Measurements from ENCODE around the gene HMCES.

DNA sequence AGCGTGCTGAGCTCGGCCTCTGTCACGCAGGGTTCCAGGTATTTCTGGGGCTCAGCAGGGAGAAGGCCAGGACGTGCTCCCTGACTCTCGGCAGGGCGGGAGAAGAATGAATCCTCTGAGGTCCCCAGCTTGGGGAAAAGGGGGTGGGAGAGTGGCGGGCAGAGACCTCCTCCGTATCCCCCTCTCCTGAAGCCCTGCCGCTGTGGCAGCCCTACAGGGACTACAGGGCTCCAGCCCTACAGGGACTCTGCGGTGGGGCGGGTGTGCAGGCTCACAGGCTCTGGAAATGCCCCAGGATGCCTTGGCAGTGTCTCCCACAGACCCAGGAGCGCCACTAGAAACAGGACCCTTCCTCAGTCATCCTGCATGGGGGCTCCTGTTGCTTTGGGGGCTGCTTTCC lies 46.2 kb downstream of the HMCES start:
- TF ChIP-seq, protein P1, sequence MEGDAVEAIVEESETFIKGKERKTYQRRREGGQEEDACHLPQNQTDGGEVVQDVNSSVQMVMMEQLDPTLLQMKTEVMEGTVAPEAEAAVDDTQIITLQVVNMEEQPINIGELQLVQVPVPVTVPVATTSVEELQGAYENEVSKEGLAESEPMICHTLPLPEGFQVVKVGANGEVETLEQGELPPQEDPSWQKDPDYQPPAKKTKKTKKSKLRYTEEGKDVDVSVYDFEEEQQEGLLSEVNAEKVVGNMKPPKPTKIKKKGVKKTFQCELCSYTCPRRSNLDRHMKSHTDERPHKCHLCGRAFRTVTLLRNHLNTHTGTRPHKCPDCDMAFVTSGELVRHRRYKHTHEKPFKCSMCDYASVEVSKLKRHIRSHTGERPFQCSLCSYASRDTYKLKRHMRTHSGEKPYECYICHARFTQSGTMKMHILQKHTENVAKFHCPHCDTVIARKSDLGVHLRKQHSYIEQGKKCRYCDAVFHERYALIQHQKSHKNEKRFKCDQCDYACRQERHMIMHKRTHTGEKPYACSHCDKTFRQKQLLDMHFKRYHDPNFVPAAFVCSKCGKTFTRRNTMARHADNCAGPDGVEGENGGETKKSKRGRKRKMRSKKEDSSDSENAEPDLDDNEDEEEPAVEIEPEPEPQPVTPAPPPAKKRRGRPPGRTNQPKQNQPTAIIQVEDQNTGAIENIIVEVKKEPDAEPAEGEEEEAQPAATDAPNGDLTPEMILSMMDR (IDR thresholded peaks at IDR 0.05; ENCODE audit: borderline replicate concordance, extremely low read depth, low read length, poor library complexity, severe bottlenecking) = no peak
- no peak for TF ChIP-seq EZH2 (IDR thresholded peaks at IDR 0.05; ENCODE audit: borderline replicate concordance, low read depth, low read length, severe bottlenecking)
